Kidney (tissue), 14 donors: Measurements from ENCODE around the gene MSANTD1. TPM values are rescaled to one million over a fixed set of nuclear protein-coding genes. Genes with fewer than 3 reads are reported as not detected.

Experiments
- DNase-seq, 5 donors: peaks; one replicate each; pipeline ENCODE4 v3.0.0-alpha.2; 2013 to 2020
- FAIRE-seq: peaks from 2 replicates; lab custom pipeline; 2012; peaks lifted over from hg19 to GRCh38; lab: Jason Lieb, UNC
- H3K27ac ChIP-seq, 2 donors: one replicate each; pipeline ENCODE4 v1.7.0; 2013; ENCODE audit warnings: low read depth in 2 of 2, low read length in 2 of 2, inconsistent platforms in 1 of 2
- H3K27me3 ChIP-seq: one replicate; pipeline ENCODE4 v1.7.1; 2013; ENCODE audit warnings: low read length, inconsistent platforms; ENCODE audit not compliant: control insufficient read depth, insufficient read depth
- H3K36me3 ChIP-seq, 3 donors: one replicate each; pipeline versions ENCODE4 v1.7.0 to v1.7.1; 2013; ENCODE audit warnings: low read length in 3 of 3, control low read depth in 1 of 3, inconsistent platforms in 1 of 3; ENCODE audit not compliant: insufficient read depth in 3 of 3, control insufficient read depth in 2 of 3
- H3K4me1 ChIP-seq, 3 donors: one replicate each; pipeline versions ENCODE4 v1.7.0 to v1.7.1; 2013; ENCODE audit warnings: low read length in 3 of 3, inconsistent platforms in 1 of 3, low read depth in 1 of 3; ENCODE audit not compliant: control insufficient read depth in 2 of 3, insufficient read depth in 2 of 3
- H3K4me3 ChIP-seq, 3 donors: one replicate each; pipeline versions ENCODE4 v1.7.0 to v1.8.1; 2013; ENCODE audit warnings: low read length in 3 of 3, control low read depth in 1 of 3, inconsistent platforms in 1 of 3
- H3K9ac ChIP-seq, 3 donors: one replicate each; pipeline versions ENCODE4 v1.7.0 to v1.7.1; 2013; ENCODE audit warnings: low read length in 3 of 3, control low read depth in 1 of 3, inconsistent platforms in 1 of 3
- H3K9me3 ChIP-seq, 3 donors: one replicate each; pipeline versions ENCODE4 v1.7.0 to v1.7.1; 2013; ENCODE audit warnings: low read length in 3 of 3, control low read depth in 1 of 3, inconsistent platforms in 1 of 3; ENCODE audit not compliant: control insufficient read depth in 2 of 3, insufficient read depth in 1 of 3
- intact Hi-C: fragments of 100-400 bp; cut with DNase I; formaldehyde crosslinking; loops from one replicate; pipeline ENCODE4 v1.11.1; 2022
- polyA plus RNA-seq: library from polyadenylated mRNA; stranded (reverse); fragments of 350-450 nt; fragmentation: Illumina TruSeq; extraction: RNeasy Lipid Tissue Mini Kit (QIAGEN cat#74804); gene quantifications from one replicate; pipeline ENCODE4 v1.2.3, GENCODE V29; 2014; ENCODE audit warnings: low read depth, low replicate concordance; ENCODE audit not compliant: insufficient read depth
- total RNA-seq: library from RNA; stranded (reverse); fragmentation: NEBNext Ultra II Directional; extraction: Animal tissue kit (Norgen Biotek cat#: 25700); gene quantifications from one replicate; pipeline ENCODE4 v1.2.1, GENCODE V29; 2021
- TF ChIP-seq, protein P1 (sequence below): IDR thresholded peaks from 3 replicates; pipeline ENCODE4 v1.5.1; 2012; ENCODE audit warnings: mild to moderate bottlenecking, moderate library complexity, borderline replicate concordance; ENCODE audit not compliant: insufficient read depth; ENCODE audit errors: extremely low read depth
- donor health status: control.
- donor health status: control.
- donor health status: control.
- donor health status: control.
- donor health status: control.
- donor health status: DM: yes; HTN: yes; CAD: no.
- donor health status: Normal renal cell carcinoma (clear cell type).

MSANTD1 gene
- total and polyA plus RNA-seq, 2 donors from 2014 or later, result 0.91 TPM; not detected in 1

DNA sequence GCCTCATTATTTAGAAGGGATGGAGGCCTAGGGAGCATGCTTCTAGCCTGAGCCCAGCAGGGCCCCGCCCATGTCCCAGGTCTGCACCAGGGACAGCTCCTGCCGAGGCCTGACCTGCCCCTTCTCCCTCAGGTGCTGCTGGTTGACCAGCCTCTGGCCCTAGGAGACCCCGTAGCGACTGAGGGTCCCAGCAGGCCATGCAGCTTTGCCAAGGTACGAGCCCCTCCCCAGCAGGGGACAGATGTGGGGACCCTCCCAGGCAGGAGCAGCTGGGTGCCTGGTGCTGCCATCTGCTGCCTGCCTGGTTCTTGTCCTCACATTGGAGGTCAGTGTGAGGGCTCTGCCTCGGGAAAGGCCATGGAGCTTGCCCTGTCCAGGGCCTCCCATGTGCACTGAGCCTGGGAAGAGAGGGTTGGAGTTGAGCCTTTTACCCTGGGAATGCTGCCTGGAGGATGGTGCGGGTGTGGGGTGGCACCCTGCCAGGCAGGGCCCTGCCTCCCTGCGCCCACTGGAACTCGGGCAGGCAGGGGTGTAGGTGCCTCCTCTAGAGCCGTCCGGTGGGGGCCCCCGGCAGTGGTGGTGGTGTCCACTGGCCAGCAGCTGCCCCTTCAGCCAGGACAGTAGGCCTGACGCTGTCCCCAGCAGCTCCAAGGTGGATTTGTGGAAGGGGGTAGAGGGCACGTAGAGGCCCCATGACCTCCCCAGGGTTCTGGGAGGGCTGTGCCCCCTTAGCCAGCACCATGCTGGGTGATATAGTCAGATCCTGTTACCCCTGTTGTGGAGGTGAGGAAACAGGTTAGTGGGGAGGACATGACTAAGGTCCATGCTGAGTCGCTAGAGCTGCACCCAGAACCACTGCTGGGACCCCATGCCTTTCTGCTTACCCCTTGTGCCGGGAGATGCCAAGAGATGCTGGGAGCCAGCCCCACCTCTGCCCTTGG, 2.2 kb upstream of the MSANTD1 start:
- Histone ChIP-seq H3K9me3 (no peaks in the 10 kb centered on the region), H3K9ac (no peak overlapping the region), H3K27me3 (no peaks in the 10 kb centered on the region), H3K36me3 (no peaks in the 10 kb centered on the region), H3K27ac (no peak overlapping the region), H3K4me3 (no peak overlapping the region), H3K4me1 (peaks cover 0 to 6% (median 2%) of the 10 kb centered on the region in 3 donors)
- TF ChIP-seq, protein P1, sequence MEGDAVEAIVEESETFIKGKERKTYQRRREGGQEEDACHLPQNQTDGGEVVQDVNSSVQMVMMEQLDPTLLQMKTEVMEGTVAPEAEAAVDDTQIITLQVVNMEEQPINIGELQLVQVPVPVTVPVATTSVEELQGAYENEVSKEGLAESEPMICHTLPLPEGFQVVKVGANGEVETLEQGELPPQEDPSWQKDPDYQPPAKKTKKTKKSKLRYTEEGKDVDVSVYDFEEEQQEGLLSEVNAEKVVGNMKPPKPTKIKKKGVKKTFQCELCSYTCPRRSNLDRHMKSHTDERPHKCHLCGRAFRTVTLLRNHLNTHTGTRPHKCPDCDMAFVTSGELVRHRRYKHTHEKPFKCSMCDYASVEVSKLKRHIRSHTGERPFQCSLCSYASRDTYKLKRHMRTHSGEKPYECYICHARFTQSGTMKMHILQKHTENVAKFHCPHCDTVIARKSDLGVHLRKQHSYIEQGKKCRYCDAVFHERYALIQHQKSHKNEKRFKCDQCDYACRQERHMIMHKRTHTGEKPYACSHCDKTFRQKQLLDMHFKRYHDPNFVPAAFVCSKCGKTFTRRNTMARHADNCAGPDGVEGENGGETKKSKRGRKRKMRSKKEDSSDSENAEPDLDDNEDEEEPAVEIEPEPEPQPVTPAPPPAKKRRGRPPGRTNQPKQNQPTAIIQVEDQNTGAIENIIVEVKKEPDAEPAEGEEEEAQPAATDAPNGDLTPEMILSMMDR, result no peak
- no peak for FAIRE-seq
- DNase-seq, result no peak
- intact Hi-C loops, result no loop called here

DNA sequence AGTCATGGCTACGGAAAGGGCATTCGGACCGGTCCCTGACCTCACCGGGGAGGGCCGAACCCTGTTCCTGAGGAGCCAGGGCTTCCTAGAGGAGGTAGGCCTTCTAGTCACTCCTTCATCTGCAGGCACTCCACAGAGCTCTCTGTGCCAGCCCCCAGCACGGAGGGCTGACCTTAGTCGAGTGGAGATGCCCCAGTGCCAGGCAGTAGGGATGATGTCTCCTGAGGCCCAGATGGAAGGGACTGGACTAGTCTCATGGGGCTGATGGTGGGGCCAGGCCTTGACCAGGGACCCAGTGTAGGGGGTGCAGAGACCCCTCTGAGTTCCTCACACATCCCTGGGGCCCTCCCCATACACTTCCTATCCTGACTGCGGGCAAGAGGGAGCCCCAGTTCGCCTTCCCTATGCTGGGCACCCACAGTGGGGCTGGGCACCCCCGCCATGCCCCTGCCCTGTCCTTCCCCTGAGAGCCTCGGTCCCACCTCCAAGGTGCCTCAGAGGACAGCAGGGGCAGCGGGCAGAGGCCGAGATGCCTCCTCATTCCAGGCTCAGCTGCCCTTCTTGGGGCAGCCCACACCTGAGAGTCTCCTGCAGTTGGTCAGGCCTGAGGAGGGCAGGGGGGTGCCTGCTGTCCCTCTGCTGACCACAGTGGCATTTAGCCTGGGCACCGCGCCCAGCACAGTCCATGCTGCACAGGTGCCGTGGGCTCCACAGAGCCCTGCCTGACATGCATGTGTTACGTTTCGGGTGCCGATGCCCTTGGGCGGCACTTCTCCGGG, 1.4 kb upstream of the MSANTD1 start:
- H3K4me1 ChIP-seq, result peaks cover 0 to 6% (median 2%) of the 10 kb centered on the region in 3 donors
- H3K27ac ChIP-seq, result no peak overlapping the region
- no peaks in the 10 kb centered on the region for H3K36me3 ChIP-seq
- TF ChIP-seq, protein P1, result no peak
- DNase-seq (no peak), FAIRE-seq (no peak)
- no peak overlapping the region for H3K9ac ChIP-seq
- no peak overlapping the region for H3K4me3 ChIP-seq
- no peaks in the 10 kb centered on the region for H3K27me3 ChIP-seq
- no peaks in the 10 kb centered on the region for H3K9me3 ChIP-seq
- intact Hi-C loops, result no loop called here

DNA sequence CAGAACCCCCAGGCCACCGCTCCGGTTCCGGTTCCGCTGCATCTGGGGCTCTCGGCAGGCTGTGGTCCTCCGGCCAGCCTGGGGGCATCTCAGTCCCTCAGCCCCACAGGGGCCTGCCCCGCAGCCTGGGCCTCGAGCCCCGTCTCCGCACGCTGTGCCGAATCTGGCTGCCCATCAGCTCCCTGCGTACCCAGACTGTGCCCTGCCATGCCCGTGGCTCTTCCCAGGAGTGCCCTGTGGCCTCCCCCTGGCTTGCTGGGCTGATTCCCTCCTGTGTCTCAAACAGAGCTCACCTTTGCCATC, 830 bp upstream of the MSANTD1 start:
- FAIRE-seq (no peak), DNase-seq (no peak)
- TF ChIP-seq, protein P1, result no peak
- intact Hi-C loops, result no loop called here
- Histone ChIP-seq H3K9me3 (no peaks in the 10 kb centered on the region), H3K36me3 (no peaks in the 10 kb centered on the region), H3K9ac (no peak overlapping the region), H3K4me3 (no peak overlapping the region), H3K27ac (no peak overlapping the region), H3K27me3 (no peaks in the 10 kb centered on the region), H3K4me1 (peaks cover 0 to 6% (median 2%) of the 10 kb centered on the region in 3 donors)
